Measurements from ENCODE around the gene SGPP2.

GRCh38 chr2:222459983-222460382 is 35.6 kb downstream of the SGPP2 start:
- no peak for TF ChIP-seq CTCF (IDR thresholded peaks at IDR 0.05)
- TF ChIP-seq POLR2AphosphoS5 (IDR thresholded peaks at IDR 0.05): no peak
- TF ChIP-seq POLR2A (IDR thresholded peaks at IDR 0.05): no peak
